Ishikawa (cell line): ENCODE data around the gene BID.

Experiments
- CEBPB ChIP-seq: IDR thresholded peaks from 2 replicates; pipeline ENCODE4 v1.6.1; 2012
- CREB1 ChIP-seq: IDR thresholded peaks from 2 replicates; pipeline ENCODE4 v1.6.1; 2012; ENCODE audit warnings: low read depth
- EGR1 ChIP-seq: IDR thresholded peaks from 2 replicates; pipeline ENCODE4 v1.6.1; 2012
- EP300 ChIP-seq: IDR thresholded peaks from 2 replicates; pipeline ENCODE4 v1.6.1; 2012; ENCODE audit warnings: borderline replicate concordance
- FOXM1 ChIP-seq: IDR thresholded peaks from 2 replicates; pipeline ENCODE4 v1.6.1; 2012; ENCODE audit warnings: low read depth, borderline replicate concordance
- MAX ChIP-seq: IDR thresholded peaks from 2 replicates; pipeline ENCODE4 v1.6.1; 2012
- NFIC ChIP-seq: IDR thresholded peaks from 2 replicates; pipeline ENCODE4 v1.6.1; 2012
- RAD21 ChIP-seq: IDR thresholded peaks from 2 replicates; pipeline ENCODE4 v1.6.1; 2012; ENCODE audit warnings: low read depth
- REST ChIP-seq: IDR thresholded peaks from 2 replicates; pipeline ENCODE4 v1.6.1; 2012; ENCODE audit warnings: low read depth, mild to moderate bottlenecking
- TAF1 ChIP-seq: IDR thresholded peaks from 2 replicates; pipeline ENCODE4 v1.6.1; 2012; ENCODE audit warnings: low read depth, mild to moderate bottlenecking
- TCF12 ChIP-seq: IDR thresholded peaks from 2 replicates; pipeline ENCODE4 v1.6.1; 2012; ENCODE audit warnings: low read depth
- TEAD4 ChIP-seq: IDR thresholded peaks from 2 replicates; pipeline ENCODE4 v1.6.1; 2012
- USF1 ChIP-seq: IDR thresholded peaks from 2 replicates; pipeline ENCODE4 v1.6.1; 2012
- YY1 ChIP-seq: IDR thresholded peaks from 2 replicates; pipeline ENCODE4 v1.6.1; 2012; ENCODE audit warnings: low read depth
- ZBTB7A ChIP-seq: IDR thresholded peaks from 2 replicates; pipeline ENCODE4 v1.6.1; 2012; ENCODE audit warnings: low read depth

BID gene

GRCh38 chr22:17792299-17792698 lies 18.0 kb upstream of the BID start:
- TF ChIP-seq TCF12 (no peak), ZBTB7A (no peak), CEBPB (no peak), USF1 (no peak), RAD21 (no peak)

- TF ChIP-seq YY1, result no peak
- no peak for TF ChIP-seq CEBPB
- no peak for TF ChIP-seq TCF12
- TF ChIP-seq RAD21, result no peak
Observed at GRCh38 chr22:17791196-17791595, 16.9 kb upstream of the BID start.

GRCh38 chr22:17789379-17790200 lies 15.3 kb upstream of the BID start:
- TF ChIP-seq EGR1, result no peak
- no peak for TF ChIP-seq RAD21

- TF ChIP-seq TCF12 (no peak), ZBTB7A (no peak), YY1 (no peak), NFIC (no peak), FOXM1 (no peak)
Observed at GRCh38 chr22:17788528-17789378, 14.5 kb upstream of the BID start.

- TF ChIP-seq YY1, result no peak
- no peak for TF ChIP-seq ZBTB7A
Observed at GRCh38 chr22:17787716-17788330, 13.6 kb upstream of the BID start.

- no peak for TF ChIP-seq NFIC
- no peak for TF ChIP-seq MAX
- no peak for TF ChIP-seq CREB1
- no peak for TF ChIP-seq REST
- TF ChIP-seq RAD21, result no peak
- TF ChIP-seq CEBPB, result no peak
- TF ChIP-seq EP300, result no peak
- no peak for TF ChIP-seq ZBTB7A
- no peak for TF ChIP-seq FOXM1
- TF ChIP-seq USF1, result no peak
- TF ChIP-seq TCF12, result no peak
- TF ChIP-seq YY1, result no peak
- TF ChIP-seq EGR1, result no peak
- TF ChIP-seq TAF1, result no peak
- TF ChIP-seq TEAD4, result no peak
Observed at GRCh38 chr22:17787241-17787640, 13.0 kb upstream of the BID start.

GRCh38 chr22:17786435-17787161 lies 12.3 kb upstream of the BID start:
- no peak for TF ChIP-seq TEAD4
- no peak for TF ChIP-seq MAX
- TF ChIP-seq CEBPB, result no peak
- no peak for TF ChIP-seq USF1
- TF ChIP-seq ZBTB7A, result no peak
- no peak for TF ChIP-seq YY1
- no peak for TF ChIP-seq CREB1
- no peak for TF ChIP-seq FOXM1
- no peak for TF ChIP-seq NFIC
- no peak for TF ChIP-seq TCF12
- TF ChIP-seq REST, result no peak
- no peak for TF ChIP-seq TAF1
- no peak for TF ChIP-seq EGR1
- TF ChIP-seq RAD21, result no peak
